K562 treated with DMSO at 1 percent for 24 hours (cell line): ENCODE data around the gene CST4. TPM values are rescaled to one million over a fixed set of nuclear protein-coding genes. Genes with fewer than 3 reads are reported as not detected.

ENCODE experiments used
- total RNA-seq: library from RNA; unstranded; fragments of 300-600 nt; gene quantifications from 2 replicates; pipeline ENCODE4 v1.2.3, GENCODE V29; 2022; ENCODE audit warnings: low read depth; ENCODE audit not compliant: insufficient read depth

Gene CST4
- total RNA-seq, result not detected in 2 replicates

GRCh38 chr20:23688684-23689398 lies at the start of gene CST4:
Gene CST4, minus strand, starts transcription at chr20:23689038. Its CDS starts 69 bp downstream, at chr20:23688969.

GRCh38 chr20:23637282-23638221 lies 51.3 kb downstream of the CST4 start, which contains the start of gene CST3:
Gene CST3, minus strand, starts transcription at chr20:23637955. Its CDS starts 93 bp downstream, at chr20:23637862.

Other genes starting within 250 kb of the CST4 start
- not detected in 2 replicates for gene CSTL1, start 249.4 kb downstream of the CST4 start, total RNA-seq
- gene CST11, start 236.2 kb downstream of the CST4 start, total RNA-seq, result not detected in 2 replicates
- gene CST8, start 197.9 kb downstream of the CST4 start, total RNA-seq, result not detected in 2 replicates
- not detected in 2 replicates for gene CST9L, start 120.6 kb downstream of the CST4 start, total RNA-seq
- gene CST9, start 83.1 kb downstream of the CST4 start, total RNA-seq, result not detected in 2 replicates
- gene CST3, start 51.1 kb downstream of the CST4 start, total RNA-seq, result 502 and 531 TPM in 2 replicates
- not detected in 2 replicates for gene CST1, start 61.9 kb upstream of the CST4 start, total RNA-seq
- not detected in 2 replicates for gene CST2, start 137.7 kb upstream of the CST4 start, total RNA-seq
- gene CST5, start 190.7 kb upstream of the CST4 start, total RNA-seq, result not detected in 2 replicates